Embryonic facial prominence (tissue), 1 donor: Measurements from ENCODE around the gene KRTAP4-1.
"Not testable (repeated sequence)": the region's sequence is repeated elsewhere in the genome, so short reads cannot be mapped to it uniquely, and the experiment has no call there.

ENCODE experiments used
- DNase-seq: peaks from one replicate; pipeline ENCODE4 v3.0.0-alpha.2; 2016; ENCODE audit errors: extremely low spot score

The KRTAP4-1 gene

DNA sequence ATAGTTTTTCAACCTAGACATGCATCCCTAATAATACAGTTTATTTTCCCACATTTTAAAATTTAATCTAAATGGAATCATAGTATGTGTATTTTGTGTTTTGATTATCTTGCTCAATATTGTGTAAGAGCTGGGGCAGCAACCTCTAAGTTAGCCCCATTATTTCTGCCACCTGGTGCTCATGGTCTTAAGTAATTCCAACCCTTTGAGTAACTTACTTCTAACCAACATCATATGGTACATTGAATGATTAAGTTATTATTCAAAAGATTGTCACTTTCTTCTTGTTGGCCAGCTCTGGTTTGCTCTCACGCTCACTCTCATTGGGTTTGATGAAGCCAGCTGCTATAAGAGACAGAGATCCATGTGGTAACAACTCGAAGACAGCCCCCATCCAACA lies 12.8 kb downstream of the KRTAP4-1 start:
- no peak for DNase-seq

DNA sequence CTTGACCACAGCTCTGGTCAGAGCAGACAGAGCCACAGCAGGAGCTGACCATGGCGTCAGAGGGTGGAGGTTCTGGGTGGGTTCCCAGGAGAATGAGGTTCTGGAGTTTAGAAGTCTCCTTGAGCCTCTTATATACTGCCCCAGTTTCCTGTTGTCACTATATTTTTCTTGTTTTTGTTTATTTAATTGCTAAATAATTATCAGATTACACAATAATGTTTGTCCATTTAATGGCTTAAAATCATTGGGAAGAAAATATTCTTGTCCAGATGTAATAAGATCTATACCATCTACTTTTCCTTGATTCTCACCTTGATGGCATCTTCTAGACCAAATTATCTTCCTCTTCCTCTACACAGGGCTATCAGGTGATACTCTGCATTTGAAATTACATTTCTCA lies 16.6 kb downstream of the KRTAP4-1 start, which contains the start of gene KRTAP4-3:
Gene KRTAP4-3 (minus strand): TSS at position 101 of the 400 bp plus-strand sequence. CDS start 49 bp downstream, at position 52.
- DNase-seq = no peak

DNA sequence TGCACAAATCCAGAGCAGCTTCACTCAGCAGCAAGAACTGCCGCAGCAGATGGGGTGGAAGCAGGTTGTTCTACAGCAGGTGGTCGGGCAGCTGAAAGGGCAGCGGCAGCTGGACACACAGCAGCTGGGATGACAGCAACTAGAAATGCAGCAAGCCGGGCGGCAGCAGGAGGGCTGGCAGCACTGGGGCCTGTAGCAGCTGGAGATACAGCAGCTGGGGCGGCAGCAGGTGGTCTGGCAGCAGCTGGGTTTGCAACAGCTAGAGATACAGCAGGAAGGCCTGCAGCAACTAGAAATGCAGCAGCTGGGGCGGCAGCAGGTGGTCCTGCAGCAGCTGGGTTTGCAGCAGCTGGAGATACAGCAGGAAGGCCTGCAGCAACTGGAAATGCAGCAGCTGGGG lies 17.1 kb downstream of the KRTAP4-1 start:
- DNase-seq = no peak

DNA sequence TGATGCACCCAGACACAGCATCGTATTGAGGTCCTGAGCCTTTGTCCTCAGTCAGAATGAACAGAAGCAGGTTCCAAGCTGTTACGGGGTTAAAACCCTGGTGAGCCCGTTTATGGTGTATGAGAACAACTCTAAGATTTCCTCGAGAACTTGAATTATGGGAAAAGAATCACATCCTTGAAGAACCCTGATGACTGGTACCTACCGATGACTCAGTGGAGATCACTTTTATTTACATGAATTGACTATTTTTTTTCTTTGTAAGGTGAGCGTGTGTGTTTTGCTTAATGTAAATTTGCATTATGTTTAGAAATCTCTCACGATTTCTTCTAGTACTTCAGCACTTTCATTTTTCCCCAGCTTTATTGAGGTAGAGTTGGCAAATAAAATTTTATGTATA lies 20.9 kb downstream of the KRTAP4-1 start:
- DNase-seq = no peak

DNA sequence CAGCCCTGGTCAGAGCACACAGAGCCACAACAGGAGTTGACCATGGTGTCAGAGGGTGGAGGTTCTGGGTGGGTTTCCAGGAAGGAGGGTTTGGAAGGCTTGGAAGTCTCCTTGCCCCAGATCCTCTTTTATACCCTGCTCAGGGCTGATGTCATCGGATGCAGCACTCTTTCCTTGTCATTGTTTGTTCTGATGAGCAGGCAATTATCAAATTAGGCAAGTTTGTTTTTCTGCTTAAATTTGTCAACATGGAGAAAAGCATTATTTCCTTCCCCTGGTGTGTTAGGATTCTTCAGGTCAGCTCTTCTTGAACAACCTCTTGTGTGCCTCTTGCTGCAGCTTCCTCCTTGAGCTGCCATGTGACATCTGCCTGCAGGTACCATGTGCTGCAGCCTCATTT lies 24.1 kb downstream of the KRTAP4-1 start, which contains the start of gene KRTAP4-4:
Gene KRTAP4-4 (minus strand): TSS at position 101 of the 400 bp plus-strand sequence. CDS start 57 bp downstream, at position 44.
- DNase-seq = no peak

DNA sequence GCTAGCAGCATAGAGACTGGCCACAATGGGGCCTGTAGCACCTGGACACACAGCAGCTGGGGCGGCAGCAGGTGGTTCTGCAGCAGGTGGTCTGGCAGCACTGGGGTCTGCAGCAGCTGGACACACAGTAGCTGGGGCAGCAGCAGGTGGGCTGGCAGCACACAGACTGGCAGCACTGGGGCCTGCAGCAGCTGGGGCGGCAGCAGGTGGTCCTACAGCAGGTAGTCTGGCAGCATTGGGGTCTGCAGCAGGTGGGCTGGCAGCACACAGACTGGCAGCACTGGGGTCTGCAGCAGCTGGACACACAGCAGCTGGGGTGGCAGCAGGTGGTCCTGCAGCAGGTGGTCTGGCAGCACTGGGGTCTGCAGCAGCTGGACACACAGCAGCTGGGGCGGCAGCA lies 24.5 kb downstream of the KRTAP4-1 start:
- DNase-seq = not testable (repeated sequence)

DNA sequence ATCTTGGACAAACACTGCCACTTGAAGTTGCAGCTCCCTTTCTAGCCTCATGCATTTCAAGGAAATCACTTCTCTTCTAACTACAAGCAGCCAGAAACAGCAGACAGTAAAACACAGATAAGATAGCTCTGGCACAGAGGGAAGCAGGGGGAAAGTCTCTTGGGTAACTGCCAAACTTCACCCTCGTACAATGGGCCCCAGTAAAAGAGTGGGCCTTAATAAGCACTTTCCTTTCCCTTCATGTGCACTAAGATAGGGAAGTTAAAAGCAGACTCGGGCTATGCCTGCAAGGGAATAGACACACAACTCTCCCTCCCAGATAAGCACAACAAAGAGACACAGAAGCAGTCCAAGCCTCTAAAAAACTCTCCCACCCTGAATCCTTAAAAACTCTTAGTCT lies 30.9 kb downstream of the KRTAP4-1 start:
- DNase-seq = no peak

DNA sequence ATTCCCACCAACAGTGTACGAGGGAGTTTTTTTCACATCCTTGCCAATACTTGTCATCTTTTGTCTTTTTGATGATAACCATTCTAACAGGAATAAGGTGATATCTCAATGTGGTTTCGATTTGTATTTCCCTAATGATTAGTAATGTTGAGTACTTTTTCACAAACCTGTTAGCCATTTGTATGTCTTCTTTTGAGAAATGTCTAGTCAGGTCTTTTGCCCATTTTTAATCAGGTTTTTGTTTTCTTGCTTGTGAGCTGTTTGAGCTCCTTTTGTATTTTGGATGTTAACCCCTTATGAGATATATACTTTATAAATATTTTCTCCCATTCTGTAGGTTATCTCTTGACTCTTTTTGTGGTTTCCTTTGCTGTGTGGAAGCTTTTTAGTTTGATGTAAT lies 33.2 kb downstream of the KRTAP4-1 start:
- no peak for DNase-seq

DNA sequence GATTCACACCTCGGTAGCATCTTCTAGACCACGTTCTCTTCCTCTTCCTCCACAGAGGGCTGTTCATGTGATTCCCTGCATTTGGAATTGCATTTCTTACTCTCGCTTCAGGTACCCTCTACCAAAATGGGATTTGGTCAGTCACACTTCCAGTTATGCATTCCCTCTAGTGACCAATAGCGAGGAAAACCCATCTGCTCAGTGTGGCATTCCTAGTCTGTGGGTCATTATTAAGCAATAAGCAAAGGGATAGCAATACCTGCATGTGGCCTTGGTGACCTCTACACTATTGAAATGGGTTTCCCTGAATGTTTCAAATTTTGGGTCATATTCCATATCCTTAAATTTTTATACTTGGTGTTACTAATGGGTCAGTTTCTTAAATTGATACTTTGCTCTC lies 34.7 kb downstream of the KRTAP4-1 start:
- no peak for DNase-seq

DNA sequence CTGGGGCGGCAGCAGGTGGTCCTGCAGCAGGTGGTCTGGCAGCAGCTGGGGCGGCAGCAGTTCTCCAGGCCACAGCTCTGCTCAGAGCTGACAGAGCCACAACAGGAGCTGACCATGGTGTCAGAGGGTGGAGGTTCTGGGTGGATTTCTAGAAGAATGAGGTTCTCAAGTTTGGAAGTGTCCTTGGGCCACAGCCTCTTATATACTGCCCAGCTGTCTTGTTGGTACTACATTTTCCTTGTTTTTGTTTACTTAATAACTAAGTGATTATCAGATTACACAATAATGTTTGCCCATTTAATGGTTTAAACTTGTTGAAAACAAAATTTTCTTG lies 35.1 kb downstream of the KRTAP4-1 start, which contains the start of gene KRTAP4-5:
Gene KRTAP4-5 (minus strand): TSS at position 174 of the 334 bp plus-strand sequence. CDS start 58 bp downstream, at position 116.
- DNase-seq = no peak

DNA sequence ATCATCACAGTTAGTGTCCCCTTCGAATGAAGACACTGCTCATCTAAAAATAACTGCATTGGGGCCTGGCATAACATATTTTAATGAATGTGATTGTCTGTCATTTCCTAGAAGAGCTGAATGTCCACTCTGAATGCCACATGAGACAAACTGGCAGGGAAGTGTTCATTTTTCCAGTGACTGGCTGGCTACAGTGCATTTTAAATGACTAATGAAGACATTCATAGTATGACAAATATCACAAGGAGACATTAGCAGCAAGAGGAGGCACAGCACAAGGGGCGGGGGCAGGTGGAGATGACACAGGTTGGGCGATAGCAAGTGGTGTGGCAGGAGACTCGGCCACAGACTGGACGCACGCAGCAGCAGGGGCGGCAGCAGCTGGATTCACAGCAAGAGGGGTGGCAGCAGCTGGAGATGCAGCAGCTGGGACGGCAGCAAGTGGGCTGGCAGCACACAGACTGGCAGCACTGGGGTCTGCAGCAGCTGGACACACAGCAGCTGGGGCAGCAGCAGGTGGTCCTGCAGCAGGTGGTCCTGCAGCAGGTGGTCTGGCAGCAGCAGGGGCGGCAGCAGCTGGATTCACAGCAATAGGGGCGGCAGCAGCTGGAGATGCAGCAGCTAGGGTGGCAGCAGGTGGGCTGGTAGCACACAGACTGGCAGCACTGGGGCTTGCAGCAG lies 35.6 kb downstream of the KRTAP4-1 start:
- not testable (repeated sequence) for DNase-seq

DNA sequence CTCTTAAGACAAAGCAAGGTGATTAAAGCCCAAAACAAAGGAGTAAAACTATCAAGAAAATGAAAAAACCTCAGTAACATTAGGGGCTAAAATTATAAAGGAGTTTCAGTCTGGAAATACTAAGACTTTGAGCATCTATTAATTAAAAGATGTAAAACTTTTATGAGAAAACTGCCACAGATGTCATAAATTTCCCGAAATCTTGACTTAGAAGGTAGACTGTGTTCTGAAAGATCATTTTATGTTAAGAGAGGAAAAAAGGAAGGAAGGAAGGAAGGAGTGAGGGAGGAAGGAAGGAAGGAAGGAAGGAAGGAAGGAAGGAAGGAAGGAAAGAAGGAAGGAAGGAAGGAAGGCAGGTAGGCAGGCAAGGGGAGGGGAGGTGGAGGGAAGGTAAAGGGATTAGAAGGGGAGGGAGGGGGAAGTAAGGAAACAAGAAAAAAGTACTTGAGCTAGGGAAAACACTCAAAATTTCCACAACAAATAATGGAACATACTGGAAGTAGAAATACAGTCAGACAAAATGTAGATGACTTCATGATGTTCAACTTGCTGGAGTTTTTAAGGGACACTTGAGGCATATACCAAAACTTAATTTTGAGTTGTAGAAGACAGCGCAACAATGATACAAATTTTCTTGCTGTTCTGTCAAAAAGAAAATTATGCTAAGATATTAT lies 37.0 kb downstream of the KRTAP4-1 start:
- no peak for DNase-seq

DNA sequence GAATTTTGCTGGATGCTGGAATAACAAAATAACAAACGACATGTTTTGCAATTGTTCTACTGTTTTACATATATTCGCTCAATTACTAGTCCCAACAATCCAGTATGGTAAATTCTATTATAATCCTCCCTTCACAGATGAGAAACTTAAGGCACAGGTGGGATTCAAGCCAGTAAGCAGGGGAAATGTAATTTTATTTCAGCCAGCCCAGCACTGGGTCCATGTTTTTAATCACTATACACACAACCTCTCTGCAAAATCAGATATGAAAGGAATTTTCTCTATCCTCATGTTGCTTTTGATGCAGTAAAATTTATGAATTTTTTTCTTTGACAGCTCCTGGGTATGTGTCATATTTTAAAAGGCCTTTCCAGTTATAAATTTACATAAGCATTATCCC lies 39.5 kb downstream of the KRTAP4-1 start:
- no peak for DNase-seq

DNA sequence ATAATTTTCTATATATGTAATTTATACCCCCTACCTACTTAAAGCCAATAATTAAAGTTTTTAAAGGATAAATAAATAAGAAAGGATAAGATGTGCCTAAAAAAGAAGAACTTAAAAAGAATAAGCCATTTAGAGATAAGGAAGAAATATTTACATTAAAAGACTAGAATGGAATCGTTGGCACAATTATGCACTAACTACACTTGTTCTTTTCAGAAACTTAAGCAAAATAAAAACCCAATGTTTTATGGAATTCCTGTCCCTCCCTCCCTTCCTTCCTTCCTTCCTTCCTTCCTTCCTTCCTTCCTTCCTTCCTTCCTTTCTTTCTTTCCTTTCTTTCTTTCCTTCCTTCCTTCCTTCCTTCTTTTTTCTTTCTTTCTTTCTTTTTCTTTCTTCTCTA lies 39.9 kb downstream of the KRTAP4-1 start:
- DNase-seq = no peak

DNA sequence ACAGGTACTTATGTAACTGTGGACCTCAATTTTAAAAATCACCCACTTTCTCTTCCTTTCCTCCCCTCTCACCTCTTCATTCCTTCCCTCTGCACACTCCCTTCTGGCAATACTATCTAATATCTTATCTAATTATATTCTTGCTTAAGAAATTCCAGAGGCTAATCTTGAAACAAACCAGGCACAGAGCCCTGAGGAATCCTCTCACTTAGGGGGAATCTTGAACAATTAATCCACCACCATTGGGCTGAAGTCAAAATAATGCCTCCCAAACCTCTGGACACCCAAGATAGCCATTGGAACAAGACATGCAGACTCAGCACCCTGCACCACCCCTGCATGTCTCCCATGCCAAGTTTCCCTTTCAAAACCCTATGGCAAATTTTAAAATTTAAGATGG lies 43.4 kb downstream of the KRTAP4-1 start:
- no peak for DNase-seq

DNA sequence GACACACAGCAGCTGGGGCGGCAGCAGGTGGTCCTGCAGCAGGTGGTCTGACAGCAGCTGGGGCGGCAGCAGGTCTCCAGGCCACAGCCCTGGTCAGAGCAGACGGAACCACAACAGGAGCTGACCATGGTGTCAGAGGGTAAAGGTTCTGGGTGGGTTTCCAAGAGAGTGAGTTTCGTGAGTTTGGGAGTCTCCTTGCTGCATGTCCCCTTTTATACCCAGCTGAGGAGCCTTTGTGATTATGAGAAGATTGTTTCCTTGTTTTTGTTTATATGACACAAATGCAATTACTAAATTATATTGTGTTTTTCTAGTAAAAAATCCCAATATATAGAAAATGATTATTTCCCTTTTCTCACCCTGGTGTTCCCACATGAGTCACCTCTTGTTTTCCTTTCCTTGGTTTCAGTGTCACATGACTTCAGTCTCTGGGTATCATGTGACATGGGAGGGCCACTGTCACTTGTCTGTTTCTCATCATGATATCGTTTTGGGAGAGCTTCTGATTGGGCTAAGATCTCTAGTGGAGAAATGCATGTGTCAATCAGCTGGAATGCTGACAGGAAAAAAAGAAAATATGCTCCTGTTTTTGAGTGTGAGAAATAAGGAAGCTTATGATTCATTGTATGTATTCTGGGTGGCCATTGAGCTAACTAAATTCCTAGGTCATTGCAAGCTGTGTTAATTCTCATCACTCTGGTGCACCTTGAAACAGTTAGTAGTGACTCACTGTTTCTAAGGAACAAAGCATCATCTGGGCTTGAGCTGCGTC lies 44.2 kb downstream of the KRTAP4-1 start, which contains the start of gene KRTAP4-6:
Gene KRTAP4-6 (minus strand): TSS at position 185 of the 772 bp plus-strand sequence. CDS start 57 bp downstream, at position 128.
- DNase-seq = no peak

DNA sequence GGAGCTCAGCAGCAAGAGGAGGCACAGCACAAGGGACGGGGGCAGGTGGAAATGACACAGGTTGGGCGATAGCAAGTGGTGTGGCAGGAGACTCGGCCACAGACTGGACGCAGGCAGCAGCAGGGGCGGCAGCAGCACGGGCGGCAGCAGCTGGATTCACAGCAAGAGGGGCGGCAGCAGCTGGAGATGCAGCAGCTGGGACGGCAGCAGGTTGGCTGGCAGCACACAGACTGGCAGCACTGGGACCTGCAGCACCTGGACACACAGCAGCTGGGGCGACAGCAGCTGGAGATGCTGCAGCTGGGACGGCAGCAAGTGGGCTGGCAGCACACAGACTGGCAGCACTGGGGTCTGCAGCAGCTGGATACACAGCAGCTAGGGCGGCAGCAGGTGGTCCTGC lies 44.8 kb downstream of the KRTAP4-1 start:
- DNase-seq = not testable (repeated sequence)
